Tibial artery (tissue), 4 donors: ENCODE results near the gene ALPL.

Experiments
- DNase-seq, 2 donors: peaks; one replicate each; pipeline ENCODE4 v3.0.0-alpha.2; 2019
- H3K27ac ChIP-seq, 2 donors: fragments of 200-600 bp; sonication (generic) in 1 of 2; 1 replicate in 1 of 2; 2 replicates in 1 of 2; pipeline ENCODE4 v1.5.1; 2018 to 2019; ENCODE audit warnings: mild to moderate bottlenecking in 1 of 2
- H3K27me3 ChIP-seq, 2 donors: fragments of 200-600 bp; sonication (generic) in 1 of 2; one replicate each; pipeline versions ENCODE4 v1.5.1 to v1.6.0; 2016 to 2019
- H3K36me3 ChIP-seq, 3 donors: fragments of 200-600 bp; sonication (generic) in 2 of 3; one replicate each; pipeline ENCODE4 v1.5.1; 2016 to 2019; ENCODE audit warnings: mild to moderate bottlenecking in 2 of 3
- H3K4me1 ChIP-seq, 4 donors: fragments of 200-600 bp; sonication (generic) in 2 of 4; 1 replicate in 3 of 4; 2 replicates in 1 of 4; pipeline ENCODE4 v1.5.1; 2016 to 2019
- H3K4me3 ChIP-seq, 2 donors: fragments of 200-600 bp; sonication (generic) in 1 of 2; 1 replicate in 1 of 2; 2 replicates in 1 of 2; pipeline ENCODE4 v1.5.1; 2018 to 2019; ENCODE audit warnings: mild to moderate bottlenecking in 2 of 2
- H3K9me3 ChIP-seq, 3 donors: fragments of 200-600 bp; sonication (generic) in 1 of 3; one replicate each; pipeline ENCODE4 v1.5.1; 2016 to 2019
- intact Hi-C: fragments of 100-400 bp; cut with DNase I; formaldehyde crosslinking; loops from one replicate; pipeline ENCODE4 v1.15.0; 2023; ENCODE audit warnings: low total_unique reads
- TF ChIP-seq, protein P1 (sequence below), 2 experiments: fragments of 200-600 bp in 1 of 2; fragments of 450-650 bp in 1 of 2; IDR thresholded peaks; one replicate each; pipeline ENCODE4 v1.5.1; 2017 to 2019; ENCODE audit warnings: antibody characterized with exemption in 2 of 2, mild to moderate bottlenecking in 1 of 2, moderate library complexity in 1 of 2

ALPL gene

DNA sequence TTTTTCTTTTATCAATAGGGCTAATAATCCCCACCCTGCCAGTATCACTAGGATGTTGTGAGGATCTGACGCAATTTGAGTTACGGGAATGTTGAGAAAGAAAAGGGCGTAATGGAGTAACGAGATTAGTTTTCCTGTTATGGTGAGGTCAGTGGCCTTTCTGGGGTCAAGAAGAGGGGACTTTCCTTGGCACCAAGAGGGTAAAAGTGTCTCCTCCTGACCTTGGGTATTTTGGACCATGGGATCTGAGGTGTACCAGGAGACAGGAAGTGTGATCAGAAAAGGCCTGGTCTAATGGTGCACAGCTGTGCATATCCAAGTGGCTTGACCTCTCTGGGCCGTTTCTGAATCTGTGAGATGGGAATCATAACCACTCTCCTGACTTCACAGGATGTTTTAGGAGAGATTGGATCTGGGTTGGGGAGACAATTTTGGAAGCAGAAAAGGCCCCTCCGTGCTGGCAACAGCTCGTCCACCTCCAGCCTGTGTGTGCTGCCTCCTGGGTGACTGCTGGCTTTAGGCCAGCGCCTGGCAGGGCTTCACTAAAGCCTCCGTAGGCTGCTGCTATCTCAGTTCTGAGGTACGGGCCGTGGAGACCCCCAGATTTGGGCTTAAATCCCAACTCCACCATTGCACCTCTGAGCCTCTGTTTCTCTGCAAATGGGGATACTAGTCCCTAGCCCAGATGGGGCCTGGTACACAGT, 37.1 kb downstream of the ALPL start:
- no peak overlapping the region for H3K4me3 ChIP-seq
- no peaks in the 10 kb centered on the region for H3K9me3 ChIP-seq
- no peak overlapping the region for H3K27ac ChIP-seq
- H3K4me1 ChIP-seq: peaks cover 0 to 17% (median 2%) of the 10 kb centered on the region in 4 donors
- TF ChIP-seq, protein P1, sequence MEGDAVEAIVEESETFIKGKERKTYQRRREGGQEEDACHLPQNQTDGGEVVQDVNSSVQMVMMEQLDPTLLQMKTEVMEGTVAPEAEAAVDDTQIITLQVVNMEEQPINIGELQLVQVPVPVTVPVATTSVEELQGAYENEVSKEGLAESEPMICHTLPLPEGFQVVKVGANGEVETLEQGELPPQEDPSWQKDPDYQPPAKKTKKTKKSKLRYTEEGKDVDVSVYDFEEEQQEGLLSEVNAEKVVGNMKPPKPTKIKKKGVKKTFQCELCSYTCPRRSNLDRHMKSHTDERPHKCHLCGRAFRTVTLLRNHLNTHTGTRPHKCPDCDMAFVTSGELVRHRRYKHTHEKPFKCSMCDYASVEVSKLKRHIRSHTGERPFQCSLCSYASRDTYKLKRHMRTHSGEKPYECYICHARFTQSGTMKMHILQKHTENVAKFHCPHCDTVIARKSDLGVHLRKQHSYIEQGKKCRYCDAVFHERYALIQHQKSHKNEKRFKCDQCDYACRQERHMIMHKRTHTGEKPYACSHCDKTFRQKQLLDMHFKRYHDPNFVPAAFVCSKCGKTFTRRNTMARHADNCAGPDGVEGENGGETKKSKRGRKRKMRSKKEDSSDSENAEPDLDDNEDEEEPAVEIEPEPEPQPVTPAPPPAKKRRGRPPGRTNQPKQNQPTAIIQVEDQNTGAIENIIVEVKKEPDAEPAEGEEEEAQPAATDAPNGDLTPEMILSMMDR (IDR thresholded peaks at IDR 0.05): no peak
- intact Hi-C loops: no loop called here
- H3K27me3 ChIP-seq: peaks cover 0 to 29% of the 10 kb centered on the region in 2 donors
- no peak for DNase-seq
- H3K36me3 ChIP-seq: no peaks in the 10 kb centered on the region

DNA sequence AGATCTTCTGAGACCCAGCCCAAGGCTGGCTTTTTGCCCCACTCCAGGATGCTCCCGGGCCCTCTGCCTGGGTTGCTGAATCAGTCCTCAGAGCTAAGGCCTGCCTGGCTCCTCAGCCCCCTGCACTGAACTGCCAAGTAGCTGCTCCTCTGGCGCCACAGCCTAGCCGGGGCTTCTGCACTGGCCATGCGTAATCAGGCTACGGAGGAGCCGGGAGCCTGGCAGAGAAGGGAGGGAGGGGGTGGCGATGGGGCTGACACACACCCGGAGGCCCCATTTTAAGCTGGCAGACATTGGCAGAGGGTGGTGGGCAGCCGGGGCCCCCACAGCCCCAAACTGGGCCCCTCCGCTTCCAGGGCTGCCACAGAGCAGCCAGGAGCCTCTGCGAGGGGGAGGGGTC, 38.7 kb downstream of the ALPL start:
- DNase-seq: no peak
- H3K36me3 ChIP-seq: no peaks in the 10 kb centered on the region
- no peaks in the 10 kb centered on the region for H3K9me3 ChIP-seq
- intact Hi-C loops: no loop called here
- H3K27me3 ChIP-seq: peaks cover 0 to 27% of the 10 kb centered on the region in 2 donors
- no peak overlapping the region for H3K27ac ChIP-seq
- no peak overlapping the region for H3K4me3 ChIP-seq
- TF ChIP-seq, protein P1 (IDR thresholded peaks at IDR 0.05): no peak
- H3K4me1 ChIP-seq: peaks cover 0 to 7% (median 0%) of the 10 kb centered on the region in 4 donors

DNA sequence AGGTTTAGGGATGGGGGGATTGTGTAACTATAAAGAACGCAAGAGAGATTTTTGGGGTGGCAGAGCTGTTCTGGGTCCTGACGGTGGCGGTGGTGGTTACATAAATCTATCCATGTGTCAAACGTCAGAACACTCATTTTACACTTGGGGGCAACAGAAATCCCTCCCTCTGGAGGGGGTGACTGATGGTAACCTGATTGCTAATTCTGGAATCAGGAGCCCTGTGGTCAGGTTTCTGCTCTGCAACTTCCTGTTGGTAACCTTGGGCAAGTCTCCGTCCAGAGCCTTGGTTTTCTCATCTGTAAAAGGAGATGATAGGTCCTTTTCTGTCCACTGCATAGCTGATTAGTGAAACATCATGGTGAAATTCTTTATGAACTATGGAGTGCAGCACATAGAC, 40.9 kb downstream of the ALPL start:
- peaks cover 0 to 25% of the 10 kb centered on the region in 2 donors for H3K27me3 ChIP-seq
- H3K27ac ChIP-seq: no peak overlapping the region
- no peaks in the 10 kb centered on the region for H3K36me3 ChIP-seq
- no peak overlapping the region for H3K4me3 ChIP-seq
- intact Hi-C loops: no loop called here
- DNase-seq: no peak
- TF ChIP-seq, protein P1 (IDR thresholded peaks at IDR 0.05): no peak
- no peaks in the 10 kb centered on the region for H3K4me1 ChIP-seq
- no peaks in the 10 kb centered on the region for H3K9me3 ChIP-seq

DNA sequence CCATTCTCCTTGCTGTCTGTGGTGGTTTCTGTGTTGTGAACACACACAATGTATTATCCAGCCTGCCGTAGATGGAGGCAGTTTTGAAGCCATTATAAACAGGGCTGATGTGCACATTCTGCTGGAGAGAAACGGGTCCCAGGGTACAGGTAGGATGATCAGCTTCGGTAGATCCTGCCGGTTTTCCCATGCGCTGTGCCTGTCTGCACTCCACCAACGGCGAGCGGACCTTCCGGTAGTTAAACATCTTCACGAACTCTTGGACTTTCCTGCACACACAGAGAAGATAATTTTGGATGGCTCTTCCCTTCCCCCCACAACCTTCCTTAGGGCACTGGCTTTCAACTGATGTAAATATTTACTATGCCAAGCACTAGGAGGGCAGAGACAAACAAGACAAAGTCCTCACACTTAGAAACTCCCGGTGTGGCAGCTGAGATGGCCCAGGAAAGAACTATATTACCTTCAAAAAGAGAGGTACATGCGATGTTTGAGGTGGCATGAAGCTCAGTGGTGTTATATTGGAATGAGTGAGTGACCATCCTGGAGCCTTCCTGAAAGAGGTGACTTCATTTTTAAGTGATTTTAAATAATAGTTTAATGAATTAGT, 41.7 kb downstream of the ALPL start:
- Histone ChIP-seq H3K9me3 (no peaks in the 10 kb centered on the region), H3K4me1 (no peaks in the 10 kb centered on the region), H3K27me3 (peaks cover 0 to 33% of the 10 kb centered on the region in 2 donors), H3K27ac (no peak overlapping the region), H3K4me3 (no peak overlapping the region), H3K36me3 (no peaks in the 10 kb centered on the region)
- intact Hi-C loops: no loop called here
- TF ChIP-seq, protein P1 (IDR thresholded peaks at IDR 0.05): no peak
- no peak for DNase-seq

DNA sequence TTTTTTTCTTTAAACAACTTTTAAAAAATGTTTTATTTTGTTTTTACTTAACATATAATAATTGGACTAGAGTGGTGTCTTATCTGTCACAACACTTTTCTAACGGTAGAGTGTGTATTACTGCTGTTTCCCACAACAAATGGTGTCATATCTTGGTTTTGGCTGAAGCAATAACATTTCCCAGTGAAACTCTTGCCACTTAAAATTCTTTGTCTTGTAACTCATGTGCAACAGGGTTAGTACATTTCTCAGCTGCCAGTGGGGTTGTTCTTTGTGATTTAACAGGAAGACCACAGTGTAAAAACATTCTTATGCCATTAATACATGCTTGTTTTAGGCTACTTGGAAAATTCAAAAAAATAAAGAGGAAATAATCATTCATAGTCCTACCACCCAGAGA, 43.5 kb downstream of the ALPL start:
- Histone ChIP-seq H3K9me3 (no peaks in the 10 kb centered on the region), H3K4me1 (no peaks in the 10 kb centered on the region), H3K27ac (no peak overlapping the region), H3K27me3 (peaks cover 0 to 43% of the 10 kb centered on the region in 2 donors), H3K36me3 (no peaks in the 10 kb centered on the region), H3K4me3 (no peak overlapping the region)
- TF ChIP-seq, protein P1 (IDR thresholded peaks at IDR 0.05): no peak
- DNase-seq: no peak
- intact Hi-C loops: no loop called here
